ENCODE measurements around the gene GSG1L. TPM values are rescaled to one million over a fixed set of nuclear protein-coding genes. Genes with fewer than 3 reads are reported as not detected.

The GSG1L gene
- total and polyA plus RNA-seq, 2 of the 13 experiments (the other 11 are each of a cell fraction or from before 2014, with no cell fraction given): not detected

DNA sequence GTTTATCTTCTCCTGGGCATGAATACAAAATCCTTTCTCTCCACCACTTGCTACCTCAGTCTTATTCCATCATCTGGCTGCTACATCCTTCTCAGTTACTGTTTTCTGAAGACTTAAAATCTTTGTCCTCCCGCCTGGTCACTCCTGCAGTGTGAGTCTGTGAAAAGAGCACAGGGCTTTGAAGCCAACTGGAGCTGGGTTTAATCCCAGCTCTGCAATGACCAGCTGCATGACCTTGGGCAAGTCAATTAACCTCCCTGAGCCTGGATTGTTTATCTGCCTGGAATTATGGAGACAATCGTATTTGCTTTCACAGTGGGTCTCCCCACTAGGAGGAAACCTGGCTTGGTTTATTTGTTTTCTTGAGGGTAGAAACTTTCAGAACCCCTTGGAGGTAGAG is 183.2 kb downstream of the GSG1L start:
- peaks cover 15% of the 10 kb centered on the region; the same call in 1 of the 2 replicates for H3K9me3 ChIP-seq (ENCODE audit: low read length)
- H3K27ac ChIP-seq (ENCODE audit: extremely low read length, insufficient read depth, low read length): no peak overlapping the region
- no peaks in the 10 kb centered on the region for H3K4me1 ChIP-seq (ENCODE audit: insufficient read depth, low read length)
- WGBS (ENCODE audit: low lambda C conversion rate): 3% methylated on average over 2 of the region's 2 CpGs
- no peak for FAIRE-seq
- ChIA-PET POLR2A (no interaction called here), CTCF (ENCODE audit: low intra/inter-chr PET ratio, low total read pairs) (no interaction called here)
- no peak overlapping the region for H3K9ac ChIP-seq (ENCODE audit: insufficient read depth, low read depth, low read length)
- no peak overlapping the region for H3K4me3 ChIP-seq (replicated peaks in 1 of 3; ENCODE audit: insufficient read depth in 1 of 3, low read depth in 2 of 3, low read length in 3 of 3)
- TF ChIP-seq CEBPB (IDR thresholded peaks at IDR 0.05; ENCODE audit: borderline replicate concordance, low read depth, low read length) (no peak), ARNTL (CRISPR knock-in tag; IDR thresholded peaks at IDR 0.05) (no peak), HNF1B (CRISPR knock-in tag; IDR thresholded peaks at IDR 0.05) (no peak), RFX1 (IDR thresholded peaks at IDR 0.05) (no peak), CHCHD3 (CRISPR knock-in tag; IDR thresholded peaks at IDR 0.05) (no peak), POLR2AphosphoS5 (IDR thresholded peaks at IDR 0.05; ENCODE audit: low read depth, low read length) (no peak), KLF9 (CRISPR knock-in tag; IDR thresholded peaks at IDR 0.05; ENCODE audit: low read depth) (no peak), ZFP90 (CRISPR knock-in tag; IDR thresholded peaks at IDR 0.05; ENCODE audit: borderline replicate concordance) (no peak), ZSCAN31 (CRISPR knock-in tag; IDR thresholded peaks at IDR 0.05; ENCODE audit: low read depth) (no peak), AHR (CRISPR knock-in tag; IDR thresholded peaks at IDR 0.05) (no peak), KLF12 (CRISPR knock-in tag; IDR thresholded peaks at IDR 0.05; ENCODE audit: borderline replicate concordance) (no peak)
- H3K27me3 ChIP-seq (ENCODE audit: control insufficient read depth in 1 of 2, insufficient read depth in 2 of 2, low read length in 2 of 2): peaks cover 1 to 9% of the 10 kb centered on the region in 2 experiments; a peak in 4 of 5 replicates
- in situ Hi-C loops (cut with HindIII; ENCODE audit: extremely low pct_ligation_motif_present, low pct_unique_long_range_greater_than_20kb): no loop called here
- no peak overlapping the region for H2AFZ ChIP-seq (ENCODE audit: low read length)
- BruUV-seq (replicated peaks): no TSS peak
- H3K36me3 ChIP-seq (replicated peaks in 1 of 2; ENCODE audit: control insufficient read depth in 1 of 2, insufficient read depth in 2 of 2, low read length in 2 of 2): no peaks in the 10 kb centered on the region
- ATAC-seq: no peak
- H4K20me1 ChIP-seq (ENCODE audit: insufficient read depth, low read length): no peaks in the 10 kb centered on the region
- no peaks in the 10 kb centered on the region for H3K79me2 ChIP-seq (ENCODE audit: insufficient read depth, low read length)
- no peak for DNase-seq (ENCODE audit: low spot score)
- H3K4me2 ChIP-seq (ENCODE audit: low read depth, low read length): no peak overlapping the region
- intact Hi-C loops (cut with micrococcal nuclease; ENCODE audit: unreplicated experiment): no loop called here

Data from HepG2 (cell line).